ENCODE data around the gene DLG2.
"Not testable (repeated sequence)": the region's sequence is repeated elsewhere in the genome, so short reads cannot be mapped to it uniquely, and the experiment has no call there.

DLG2 gene

GRCh38 chr11:85318573-85318972 is 308.6 kb downstream of the DLG2 start:
- DNase-seq (ENCODE audit: low read depth in 2 of 2): no peak

- DNase-seq (ENCODE audit: low read depth in 2 of 2): no peak
Measured at GRCh38 chr11:85316967-85317366, 310.2 kb downstream of the DLG2 start.

- DNase-seq (ENCODE audit: low read depth in 2 of 2): no peak
Measured at GRCh38 chr11:85313741-85314140, 313.4 kb downstream of the DLG2 start.

GRCh38 chr11:85310479-85310878 is 316.7 kb downstream of the DLG2 start:
- DNase-seq (ENCODE audit: low read depth in 2 of 2): no peak

GRCh38 chr11:85307366-85307765 is 319.8 kb downstream of the DLG2 start:
- DNase-seq (ENCODE audit: low read depth in 2 of 2): no peak

- no peak for DNase-seq (ENCODE audit: low read depth in 2 of 2)
Measured at GRCh38 chr11:85301895-85302678, 325.1 kb downstream of the DLG2 start.

GRCh38 chr11:85299258-85299942 is 327.7 kb downstream of the DLG2 start:
- DNase-seq (ENCODE audit: low read depth in 2 of 2): no peak

- DNase-seq (ENCODE audit: low read depth in 2 of 2): no peak
Measured at GRCh38 chr11:85295694-85296271, 331.4 kb downstream of the DLG2 start.

GRCh38 chr11:85281550-85281949 is 345.6 kb downstream of the DLG2 start:
- DNase-seq (ENCODE audit: low read depth in 2 of 2): no peak

- no peak for DNase-seq (ENCODE audit: low read depth in 2 of 2)
Measured at GRCh38 chr11:85279267-85279666, 347.9 kb downstream of the DLG2 start.

GRCh38 chr11:85277693-85278092 is 349.5 kb downstream of the DLG2 start:
- no peak for DNase-seq (ENCODE audit: low read depth in 2 of 2)

- no peak for DNase-seq (ENCODE audit: low read depth in 2 of 2)
Measured at GRCh38 chr11:85276332-85276731, 350.8 kb downstream of the DLG2 start.

GRCh38 chr11:85270315-85270714 is 356.8 kb downstream of the DLG2 start:
- DNase-seq (ENCODE audit: low read depth in 2 of 2): not testable (repeated sequence)

GRCh38 chr11:85269109-85269508 is 358.0 kb downstream of the DLG2 start:
- DNase-seq (ENCODE audit: low read depth in 2 of 2): no peak

- no peak for DNase-seq (ENCODE audit: low read depth in 2 of 2)
Measured at GRCh38 chr11:85266646-85267045, 360.5 kb downstream of the DLG2 start.

- DNase-seq (ENCODE audit: low read depth in 2 of 2): no peak
Measured at GRCh38 chr11:85263328-85263727, 363.8 kb downstream of the DLG2 start.

GRCh38 chr11:85257837-85258236 is 369.3 kb downstream of the DLG2 start:
- DNase-seq (ENCODE audit: low read depth in 2 of 2): no peak

GRCh38 chr11:85256433-85256832 is 370.7 kb downstream of the DLG2 start:
- DNase-seq (ENCODE audit: low read depth in 2 of 2): no peak

GRCh38 chr11:85249482-85249881 is 377.7 kb downstream of the DLG2 start:
- no peak for DNase-seq (ENCODE audit: low read depth in 2 of 2)

- no peak for DNase-seq (ENCODE audit: low read depth in 2 of 2)
Measured at GRCh38 chr11:85247797-85248196, 379.3 kb downstream of the DLG2 start.

- no peak for DNase-seq (ENCODE audit: low read depth in 2 of 2)
Measured at GRCh38 chr11:85238906-85239305, 388.2 kb downstream of the DLG2 start.

- not testable (repeated sequence) for DNase-seq (ENCODE audit: low read depth in 2 of 2)
Measured at GRCh38 chr11:85238038-85238437, 389.1 kb downstream of the DLG2 start.

GRCh38 chr11:85236211-85236610 is 390.9 kb downstream of the DLG2 start:
- no peak for DNase-seq (ENCODE audit: low read depth in 2 of 2)
